ENCODE results near the gene CCDC83. TPM values are rescaled to one million over a fixed set of nuclear protein-coding genes. Genes with fewer than 3 reads are reported as not detected.
A peak's percentile ranks its signal among the peaks of the same experiment; 100 is the strongest.

CCDC83 gene
- polyA plus RNA-seq, 1 of the 3 experiments (the other 2 are of a cell fraction), result not detected

DNA sequence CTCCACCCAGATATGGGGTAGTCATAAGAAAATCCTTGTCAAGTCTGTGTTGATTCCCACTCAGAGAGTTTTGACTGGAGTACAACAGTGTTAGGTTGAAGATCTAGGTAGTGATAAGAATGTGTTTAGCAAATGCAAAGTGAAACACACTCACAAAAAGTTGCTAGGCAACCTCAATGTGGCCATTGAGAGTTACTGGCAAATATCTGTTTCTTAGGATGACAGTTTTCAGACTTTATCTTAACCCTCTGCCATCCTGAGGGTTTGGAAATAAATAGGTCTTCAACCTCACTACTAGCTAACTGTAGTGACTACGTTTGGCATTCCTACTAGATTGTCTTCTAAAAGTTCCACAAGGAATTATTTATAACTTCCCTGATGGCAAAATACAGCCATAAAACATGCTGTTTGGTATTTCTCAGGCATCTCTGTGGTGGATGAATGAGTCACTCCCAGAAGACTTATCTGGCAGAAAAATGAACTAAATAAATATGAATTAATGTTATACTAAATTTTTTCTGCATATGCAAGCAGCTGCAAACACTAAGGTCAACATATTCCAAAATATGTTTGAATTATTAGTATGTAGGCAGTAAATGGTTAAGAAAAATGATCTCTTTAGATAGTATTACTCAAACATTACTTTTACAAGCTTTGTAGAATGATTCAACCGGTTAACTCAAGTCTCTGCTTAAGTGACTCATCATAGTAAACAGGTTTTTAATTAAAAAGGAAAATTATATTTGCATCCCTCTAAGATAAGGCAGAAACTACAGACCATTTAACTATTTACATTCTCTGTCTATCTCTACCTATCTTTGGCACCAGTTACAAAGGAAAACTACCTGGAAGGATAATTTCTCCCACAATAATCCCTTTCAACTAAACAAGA, 27.2 kb upstream of the CCDC83 start:
- H3K9ac ChIP-seq, result peak overlapping the region; percentile 56
- H3K9me3 ChIP-seq, result no peaks in the 10 kb centered on the region
- WGBS (ENCODE audit: low lambda C conversion rate), result 0% methylated on average over 2 of the region's 2 CpGs
- H3K27me3 ChIP-seq (ENCODE audit: insufficient read depth), result no peaks in the 10 kb centered on the region
- peak overlapping the region; percentile 60 to 97; a peak in 3 of 4 replicates for H3K27ac ChIP-seq (ENCODE audit: low read depth in 2 of 2, low read length in 1 of 2)
- no peak overlapping the region for H2AFZ ChIP-seq (ENCODE audit: low read depth)
- ChIA-PET CTCF (interaction anchor here (0.7 to 1.0 kb wide), 3 partner anchors 12 to 764 kb away, joined by 3 read pairs; no protein-coding TSS in a partner anchor), POLR2A (no interaction called here)
- DNase-seq, result no peak
- peaks cover 14 to 25% of the 10 kb centered on the region in 2 experiments for H3K4me1 ChIP-seq (ENCODE audit: control insufficient read depth in 1 of 2, insufficient read depth in 2 of 2, low read depth in 1 of 2, low read length in 1 of 2)
- no peaks in the 10 kb centered on the region for H3K9me2 ChIP-seq
- H3K36me3 ChIP-seq (replicated peaks in 1 of 2; ENCODE audit: control insufficient read depth in 1 of 2, insufficient read depth in 2 of 2, low read length in 1 of 2), result no peaks in the 10 kb centered on the region
- H3K4me2 ChIP-seq, result peak overlapping the region; percentile 70
- peak overlapping the region in 1 of 2 experiments; percentile 22; a peak in 1 of 4 replicates for H3K4me3 ChIP-seq (ENCODE audit: low read depth in 2 of 2, low read length in 1 of 2)
- no peaks in the 10 kb centered on the region for H3K79me2 ChIP-seq (ENCODE audit: insufficient read depth)
- peaks cover 4% of the 10 kb centered on the region; the same call in 1 of the 2 replicates for H4K20me1 ChIP-seq (ENCODE audit: insufficient read depth)
- H3F3A ChIP-seq (replicated peaks; ENCODE audit: insufficient read depth), result peaks cover 19% of the 10 kb centered on the region
- TF ChIP-seq, protein P1, sequence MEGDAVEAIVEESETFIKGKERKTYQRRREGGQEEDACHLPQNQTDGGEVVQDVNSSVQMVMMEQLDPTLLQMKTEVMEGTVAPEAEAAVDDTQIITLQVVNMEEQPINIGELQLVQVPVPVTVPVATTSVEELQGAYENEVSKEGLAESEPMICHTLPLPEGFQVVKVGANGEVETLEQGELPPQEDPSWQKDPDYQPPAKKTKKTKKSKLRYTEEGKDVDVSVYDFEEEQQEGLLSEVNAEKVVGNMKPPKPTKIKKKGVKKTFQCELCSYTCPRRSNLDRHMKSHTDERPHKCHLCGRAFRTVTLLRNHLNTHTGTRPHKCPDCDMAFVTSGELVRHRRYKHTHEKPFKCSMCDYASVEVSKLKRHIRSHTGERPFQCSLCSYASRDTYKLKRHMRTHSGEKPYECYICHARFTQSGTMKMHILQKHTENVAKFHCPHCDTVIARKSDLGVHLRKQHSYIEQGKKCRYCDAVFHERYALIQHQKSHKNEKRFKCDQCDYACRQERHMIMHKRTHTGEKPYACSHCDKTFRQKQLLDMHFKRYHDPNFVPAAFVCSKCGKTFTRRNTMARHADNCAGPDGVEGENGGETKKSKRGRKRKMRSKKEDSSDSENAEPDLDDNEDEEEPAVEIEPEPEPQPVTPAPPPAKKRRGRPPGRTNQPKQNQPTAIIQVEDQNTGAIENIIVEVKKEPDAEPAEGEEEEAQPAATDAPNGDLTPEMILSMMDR (IDR thresholded peaks at IDR 0.05), result no peak
- TF ChIP-seq FOXM1 (IDR thresholded peaks at IDR 0.05; ENCODE audit: low read depth), result peak; percentile 89
- TF ChIP-seq POLR2AphosphoS5 (IDR thresholded peaks at IDR 0.05; ENCODE audit: low read depth, low read length), result peak; percentile 80; the same call in 1 of the 2 replicates
- TF ChIP-seq, protein P2, sequence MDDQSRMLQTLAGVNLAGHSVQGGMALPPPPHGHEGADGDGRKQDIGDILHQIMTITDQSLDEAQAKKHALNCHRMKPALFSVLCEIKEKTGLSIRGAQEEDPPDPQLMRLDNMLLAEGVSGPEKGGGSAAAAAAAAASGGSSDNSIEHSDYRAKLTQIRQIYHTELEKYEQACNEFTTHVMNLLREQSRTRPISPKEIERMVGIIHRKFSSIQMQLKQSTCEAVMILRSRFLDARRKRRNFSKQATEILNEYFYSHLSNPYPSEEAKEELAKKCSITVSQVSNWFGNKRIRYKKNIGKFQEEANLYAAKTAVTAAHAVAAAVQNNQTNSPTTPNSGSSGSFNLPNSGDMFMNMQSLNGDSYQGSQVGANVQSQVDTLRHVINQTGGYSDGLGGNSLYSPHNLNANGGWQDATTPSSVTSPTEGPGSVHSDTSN (IDR thresholded peaks at IDR 0.05), result peak; percentile 94
- TF ChIP-seq MXI1 (IDR thresholded peaks at IDR 0.05; ENCODE audit: low read depth, low read length), result no peak
- no peak for TF ChIP-seq RAD21 (IDR thresholded peaks at IDR 0.05; ENCODE audit: low read length)
- TF ChIP-seq CHD2 (IDR thresholded peaks at IDR 0.05; ENCODE audit: low read length, partially characterized antibody), result no peak
- no peak for TF ChIP-seq NRF1 (IDR thresholded peaks at IDR 0.05; ENCODE audit: low read depth, low read length)
- TF ChIP-seq MEF2A (IDR thresholded peaks at IDR 0.05; ENCODE audit: borderline replicate concordance, low read depth), result peak; percentile 88
- TF ChIP-seq, protein P3, sequence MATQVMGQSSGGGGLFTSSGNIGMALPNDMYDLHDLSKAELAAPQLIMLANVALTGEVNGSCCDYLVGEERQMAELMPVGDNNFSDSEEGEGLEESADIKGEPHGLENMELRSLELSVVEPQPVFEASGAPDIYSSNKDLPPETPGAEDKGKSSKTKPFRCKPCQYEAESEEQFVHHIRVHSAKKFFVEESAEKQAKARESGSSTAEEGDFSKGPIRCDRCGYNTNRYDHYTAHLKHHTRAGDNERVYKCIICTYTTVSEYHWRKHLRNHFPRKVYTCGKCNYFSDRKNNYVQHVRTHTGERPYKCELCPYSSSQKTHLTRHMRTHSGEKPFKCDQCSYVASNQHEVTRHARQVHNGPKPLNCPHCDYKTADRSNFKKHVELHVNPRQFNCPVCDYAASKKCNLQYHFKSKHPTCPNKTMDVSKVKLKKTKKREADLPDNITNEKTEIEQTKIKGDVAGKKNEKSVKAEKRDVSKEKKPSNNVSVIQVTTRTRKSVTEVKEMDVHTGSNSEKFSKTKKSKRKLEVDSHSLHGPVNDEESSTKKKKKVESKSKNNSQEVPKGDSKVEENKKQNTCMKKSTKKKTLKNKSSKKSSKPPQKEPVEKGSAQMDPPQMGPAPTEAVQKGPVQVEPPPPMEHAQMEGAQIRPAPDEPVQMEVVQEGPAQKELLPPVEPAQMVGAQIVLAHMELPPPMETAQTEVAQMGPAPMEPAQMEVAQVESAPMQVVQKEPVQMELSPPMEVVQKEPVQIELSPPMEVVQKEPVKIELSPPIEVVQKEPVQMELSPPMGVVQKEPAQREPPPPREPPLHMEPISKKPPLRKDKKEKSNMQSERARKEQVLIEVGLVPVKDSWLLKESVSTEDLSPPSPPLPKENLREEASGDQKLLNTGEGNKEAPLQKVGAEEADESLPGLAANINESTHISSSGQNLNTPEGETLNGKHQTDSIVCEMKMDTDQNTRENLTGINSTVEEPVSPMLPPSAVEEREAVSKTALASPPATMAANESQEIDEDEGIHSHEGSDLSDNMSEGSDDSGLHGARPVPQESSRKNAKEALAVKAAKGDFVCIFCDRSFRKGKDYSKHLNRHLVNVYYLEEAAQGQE (IDR thresholded peaks at IDR 0.05; ENCODE audit: low read depth, low read length), result no peak
- no peak for TF ChIP-seq RFX5 (IDR thresholded peaks at IDR 0.05; ENCODE audit: low read length)
- TF ChIP-seq TAF1 (IDR thresholded peaks at IDR 0.05; ENCODE audit: borderline replicate concordance, low read depth, low read length), result no peak
- peak; percentile 70 for TF ChIP-seq FOSL2 (IDR thresholded peaks at IDR 0.05; ENCODE audit: borderline replicate concordance, low read depth)
- TF ChIP-seq, protein P4, sequence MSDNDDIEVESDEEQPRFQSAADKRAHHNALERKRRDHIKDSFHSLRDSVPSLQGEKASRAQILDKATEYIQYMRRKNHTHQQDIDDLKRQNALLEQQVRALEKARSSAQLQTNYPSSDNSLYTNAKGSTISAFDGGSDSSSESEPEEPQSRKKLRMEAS (IDR thresholded peaks at IDR 0.05; ENCODE audit: low read depth), result no peak
- TF ChIP-seq, protein P5, sequence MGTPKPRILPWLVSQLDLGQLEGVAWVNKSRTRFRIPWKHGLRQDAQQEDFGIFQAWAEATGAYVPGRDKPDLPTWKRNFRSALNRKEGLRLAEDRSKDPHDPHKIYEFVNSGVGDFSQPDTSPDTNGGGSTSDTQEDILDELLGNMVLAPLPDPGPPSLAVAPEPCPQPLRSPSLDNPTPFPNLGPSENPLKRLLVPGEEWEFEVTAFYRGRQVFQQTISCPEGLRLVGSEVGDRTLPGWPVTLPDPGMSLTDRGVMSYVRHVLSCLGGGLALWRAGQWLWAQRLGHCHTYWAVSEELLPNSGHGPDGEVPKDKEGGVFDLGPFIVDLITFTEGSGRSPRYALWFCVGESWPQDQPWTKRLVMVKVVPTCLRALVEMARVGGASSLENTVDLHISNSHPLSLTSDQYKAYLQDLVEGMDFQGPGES (IDR thresholded peaks at IDR 0.05; ENCODE audit: low read depth, low read length), result no peak
- TF ChIP-seq EP300 (IDR thresholded peaks at IDR 0.05; ENCODE audit: borderline replicate concordance in 1 of 2, low read depth in 1 of 2, low read length in 1 of 2), result peak; percentile 32 to 95; a peak in 3 of 4 replicates
- TF ChIP-seq, protein P6, sequence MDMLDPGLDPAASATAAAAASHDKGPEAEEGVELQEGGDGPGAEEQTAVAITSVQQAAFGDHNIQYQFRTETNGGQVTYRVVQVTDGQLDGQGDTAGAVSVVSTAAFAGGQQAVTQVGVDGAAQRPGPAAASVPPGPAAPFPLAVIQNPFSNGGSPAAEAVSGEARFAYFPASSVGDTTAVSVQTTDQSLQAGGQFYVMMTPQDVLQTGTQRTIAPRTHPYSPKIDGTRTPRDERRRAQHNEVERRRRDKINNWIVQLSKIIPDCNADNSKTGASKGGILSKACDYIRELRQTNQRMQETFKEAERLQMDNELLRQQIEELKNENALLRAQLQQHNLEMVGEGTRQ (IDR thresholded peaks at IDR 0.05; ENCODE audit: borderline replicate concordance, low read depth, low read length), result no peak
- peak; percentile 96 for TF ChIP-seq TCF12 (IDR thresholded peaks at IDR 0.05)
- no peak for TF ChIP-seq RCOR1 (IDR thresholded peaks at IDR 0.05; ENCODE audit: low read length)
- TF ChIP-seq TEAD4 (IDR thresholded peaks at IDR 0.05; ENCODE audit: borderline replicate concordance, insufficient read depth), result peak; percentile 90; the same call in 1 of the 2 replicates
- 0 out of 2 replicates have a peak, but pooled peaks have one; percentile 16 for TF ChIP-seq ELF1 (IDR thresholded peaks at IDR 0.05)
- peak; percentile 78 for TF ChIP-seq NFIC (IDR thresholded peaks at IDR 0.05; ENCODE audit: borderline replicate concordance)
